Esophagus squamous epithelium (tissue), 5 donors: ENCODE data around the gene ASTN1. TPM values are rescaled to one million over a fixed set of nuclear protein-coding genes. Genes with fewer than 3 reads are reported as not detected.
A peak's percentile ranks its signal among the peaks of the same experiment; 100 is the strongest.

Source experiments
- DNase-seq: peaks from one replicate; lab custom pipeline; 2025; lab: John Stamatoyannopoulos, UW
- H3K27ac ChIP-seq, 4 donors: fragments of 200-600 bp; sonication (generic); one replicate each; pipeline ENCODE4 v1.5.1; 2016 to 2019; ENCODE audit warnings: mild to moderate bottlenecking in 1 of 4
- H3K27me3 ChIP-seq, 4 donors: fragments of 200-600 bp; sonication (generic); 1 replicate in 3 of 4; 2 replicates in 1 of 4; pipeline versions ENCODE4 v1.5.1 to v1.6.0; 2017 to 2021; ENCODE audit warnings: antibody characterized with exemption in 1 of 4
- H3K36me3 ChIP-seq, 3 donors: fragments of 200-600 bp; sonication (generic); one replicate each; pipeline ENCODE4 v1.5.1; 2016 to 2019
- H3K4me1 ChIP-seq, 3 donors: fragments of 200-600 bp; sonication (generic); one replicate each; pipeline ENCODE4 v1.5.1; 2017 to 2019
- H3K4me3 ChIP-seq, 4 donors: fragments of 200-600 bp; sonication (generic); 1 replicate in 3 of 4; 2 replicates in 1 of 4; pipeline ENCODE4 v1.5.1; 2016 to 2019; ENCODE audit warnings: mild to moderate bottlenecking in 2 of 4, moderate library complexity in 1 of 4
- H3K9me3 ChIP-seq, 3 donors: fragments of 200-600 bp; sonication (generic); one replicate each; pipeline ENCODE4 v1.5.1; 2016 to 2019
- POLR2A ChIP-seq, 4 donors: fragments of 450-650 bp; IDR thresholded peaks; one replicate each; pipeline ENCODE4 v1.6.1; 2017; ENCODE audit warnings: antibody characterized with exemption in 4 of 4, mild to moderate bottlenecking in 4 of 4, moderate library complexity in 3 of 4
- WGBS, 2 donors: methylation state at CpG; one replicate each; pipeline ENCODE4 v1.1.5; 2018; 5-methylcytosine and 5-hydroxymethylcytosine counted together
- intact Hi-C: fragments of 100-400 bp; cut with DNase I; formaldehyde crosslinking; loops from one replicate; pipeline ENCODE4 v1.15.0; 2022
- total RNA-seq, 4 donors: library from RNA; depleted of rRNA; stranded (reverse); fragments of >200 nt; gene quantifications; one replicate each; pipeline ENCODE4 v1.1.0, GENCODE V29; 2016
- TF ChIP-seq, protein P1 (sequence below), 6 experiments: fragments of 450-650 bp in 4 of 6; fragments of 200-600 bp in 2 of 6; sonication (generic) in 2 of 6; IDR thresholded peaks; one replicate each; pipeline ENCODE4 v1.5.1; 2016 to 2019; ENCODE audit warnings: antibody characterized with exemption in 6 of 6, mild to moderate bottlenecking in 4 of 6, moderate library complexity in 4 of 6
- donor health status: DM: yes; HTN: yes; CAD: no.

The ASTN1 gene
- total RNA-seq, 4 donors from 2014 or later, result under 0.01 TPM; not detected in 3

DNA sequence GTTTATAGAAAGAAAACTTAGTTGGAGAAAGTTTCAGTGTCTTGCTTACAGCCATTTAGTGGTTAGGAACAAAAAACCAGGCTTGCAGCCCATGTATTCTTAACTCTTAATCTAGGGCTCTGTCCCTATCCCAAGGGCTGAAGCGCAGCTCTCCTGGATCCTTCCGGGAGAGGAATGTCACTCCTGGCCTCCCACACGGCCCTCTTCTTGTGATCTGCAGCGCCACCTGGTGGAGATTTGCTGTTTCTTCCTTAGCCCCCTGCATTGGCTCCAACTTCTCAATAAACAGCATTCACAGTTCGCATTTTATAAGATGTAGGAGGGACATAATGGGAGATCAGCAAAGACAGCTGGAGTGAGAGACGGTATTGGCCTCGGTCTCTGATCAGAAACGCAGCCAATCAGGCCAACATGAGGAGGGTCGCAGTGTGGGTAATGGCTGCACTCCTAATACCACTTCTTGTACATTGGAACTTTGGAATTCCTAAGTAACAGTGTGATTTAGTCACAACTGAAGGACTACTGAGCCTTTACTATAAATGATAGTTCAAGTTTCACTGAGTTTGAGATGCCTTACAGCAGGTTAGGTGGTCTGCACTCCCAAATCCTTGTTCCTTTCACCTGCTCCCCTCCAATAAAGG is 283.4 kb downstream of the ASTN1 start:
- no peak overlapping the region for H3K27ac ChIP-seq

DNA sequence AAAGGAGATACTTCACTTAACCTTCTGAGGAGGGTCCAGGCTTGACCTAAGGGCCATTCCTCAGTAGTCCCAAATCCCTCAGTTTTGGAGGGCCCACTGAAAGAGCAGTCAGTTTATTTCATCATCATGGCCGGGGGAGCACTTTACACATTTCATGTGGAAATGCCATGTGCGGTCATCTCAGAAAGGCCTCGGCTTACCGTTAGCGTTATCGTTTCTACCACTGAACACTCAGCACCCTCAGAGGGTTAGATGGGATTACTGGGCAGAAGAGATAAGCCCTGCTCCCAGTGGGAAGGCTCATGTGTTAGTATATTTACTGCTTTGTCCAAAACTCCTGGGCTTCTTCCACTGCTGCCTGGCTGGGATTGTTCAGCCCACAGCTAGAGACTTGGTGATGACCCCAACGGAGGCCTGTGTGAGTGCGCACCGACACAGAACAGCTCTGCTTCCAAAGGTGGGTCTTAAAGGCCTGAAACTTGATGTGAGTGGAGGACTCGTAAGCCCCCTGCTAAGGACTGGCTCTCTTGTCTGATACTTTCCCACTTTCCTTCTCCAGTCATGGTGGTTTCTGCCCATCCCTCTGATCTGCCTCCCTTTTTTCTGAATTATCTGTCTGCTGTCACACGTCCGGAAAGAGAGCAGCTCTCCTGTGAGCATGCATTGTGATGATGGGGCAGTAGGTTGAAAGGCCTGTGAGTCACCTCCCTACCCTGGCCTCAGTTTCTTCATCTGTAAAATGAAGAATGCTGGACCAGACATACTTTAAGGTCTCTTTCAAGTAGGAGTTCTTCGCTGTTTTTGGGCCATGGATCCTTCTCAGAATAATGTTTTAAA is 284.5 kb downstream of the ASTN1 start:
- TF ChIP-seq, protein P1, sequence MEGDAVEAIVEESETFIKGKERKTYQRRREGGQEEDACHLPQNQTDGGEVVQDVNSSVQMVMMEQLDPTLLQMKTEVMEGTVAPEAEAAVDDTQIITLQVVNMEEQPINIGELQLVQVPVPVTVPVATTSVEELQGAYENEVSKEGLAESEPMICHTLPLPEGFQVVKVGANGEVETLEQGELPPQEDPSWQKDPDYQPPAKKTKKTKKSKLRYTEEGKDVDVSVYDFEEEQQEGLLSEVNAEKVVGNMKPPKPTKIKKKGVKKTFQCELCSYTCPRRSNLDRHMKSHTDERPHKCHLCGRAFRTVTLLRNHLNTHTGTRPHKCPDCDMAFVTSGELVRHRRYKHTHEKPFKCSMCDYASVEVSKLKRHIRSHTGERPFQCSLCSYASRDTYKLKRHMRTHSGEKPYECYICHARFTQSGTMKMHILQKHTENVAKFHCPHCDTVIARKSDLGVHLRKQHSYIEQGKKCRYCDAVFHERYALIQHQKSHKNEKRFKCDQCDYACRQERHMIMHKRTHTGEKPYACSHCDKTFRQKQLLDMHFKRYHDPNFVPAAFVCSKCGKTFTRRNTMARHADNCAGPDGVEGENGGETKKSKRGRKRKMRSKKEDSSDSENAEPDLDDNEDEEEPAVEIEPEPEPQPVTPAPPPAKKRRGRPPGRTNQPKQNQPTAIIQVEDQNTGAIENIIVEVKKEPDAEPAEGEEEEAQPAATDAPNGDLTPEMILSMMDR (IDR thresholded peaks at IDR 0.05), result no peak
- no peak for TF ChIP-seq POLR2A (IDR thresholded peaks at IDR 0.05)
- no peaks in the 10 kb centered on the region for H3K9me3 ChIP-seq
- no peak overlapping the region for H3K4me3 ChIP-seq
- H3K27ac ChIP-seq, result no peak overlapping the region
- no peak for DNase-seq
- H3K36me3 ChIP-seq, result no peaks in the 10 kb centered on the region
- intact Hi-C loops, result loop anchor here (5.0 kb wide), 1 partner anchor 323 kb away; no protein-coding TSS in a partner anchor
- H3K4me1 ChIP-seq, result no peaks in the 10 kb centered on the region
- 91 to 93% methylated on average over 9 to 13 of the region's 13 CpGs for WGBS, 2 donors
- no peaks in the 10 kb centered on the region for H3K27me3 ChIP-seq

More for the DNA sequence above, 283.4 kb downstream of the ASTN1 start:
- no peak for TF ChIP-seq POLR2A (IDR thresholded peaks at IDR 0.05)
- TF ChIP-seq, protein P1 (IDR thresholded peaks at IDR 0.05), result peak; percentile 46 to 73 (median 66)
- Histone ChIP-seq H3K4me1 (no peaks in the 10 kb centered on the region), H3K27me3 (no peaks in the 10 kb centered on the region), H3K36me3 (no peaks in the 10 kb centered on the region), H3K4me3 (no peak overlapping the region), H3K9me3 (no peaks in the 10 kb centered on the region)
- DNase-seq, result no peak
- intact Hi-C loops, result loop anchor here (5.0 kb wide), 1 partner anchor 324 kb away; no protein-coding TSS in a partner anchor
- 11 to 29% methylated on average over 6 to 9 of the region's 9 CpGs for WGBS, 2 donors

DNA sequence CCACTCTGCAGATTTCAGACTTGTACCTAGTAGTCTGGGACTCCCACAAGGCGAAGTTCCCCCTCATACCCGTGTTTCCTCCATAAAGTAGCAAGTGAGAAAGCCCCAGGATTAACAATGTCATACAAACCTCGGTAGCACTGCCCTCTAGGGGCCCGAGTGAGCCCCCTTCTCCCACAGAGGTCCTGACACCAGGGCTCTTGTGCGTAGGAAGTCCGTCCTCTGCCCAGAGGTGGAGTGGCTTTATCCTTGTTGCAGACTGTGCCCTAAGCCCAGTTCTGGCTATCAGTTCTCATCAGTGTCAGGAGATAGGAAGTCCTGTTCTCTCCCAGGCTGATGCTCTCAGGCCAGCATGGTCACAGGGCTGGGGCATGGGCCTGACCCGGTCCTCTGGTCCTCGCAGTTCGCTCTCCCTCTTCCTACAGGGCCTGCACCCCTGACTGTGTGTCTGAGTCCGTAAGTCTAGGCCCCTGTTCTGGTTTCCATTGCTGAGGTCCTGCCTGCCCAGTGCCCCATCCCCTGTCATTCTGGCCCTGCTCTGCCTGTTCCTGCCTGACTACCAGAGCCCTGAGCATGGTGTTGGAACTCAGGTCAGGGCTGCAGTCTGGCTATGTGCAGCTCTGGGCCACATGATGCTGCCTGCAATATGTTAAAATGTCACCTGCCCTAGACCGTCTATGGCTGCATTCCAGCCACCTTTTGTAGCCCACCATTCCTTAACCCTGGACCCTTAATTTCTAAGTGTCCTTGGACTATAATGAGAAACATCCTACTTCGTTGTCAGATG is 285.6 kb downstream of the ASTN1 start:
- H3K36me3 ChIP-seq, result no peaks in the 10 kb centered on the region
- H3K9me3 ChIP-seq, result no peaks in the 10 kb centered on the region
- no peak overlapping the region for H3K27ac ChIP-seq
- no peaks in the 10 kb centered on the region for H3K4me1 ChIP-seq
- intact Hi-C loops, result no loop called here
- WGBS, 2 donors, result 68 to 72% methylated on average over 4 to 12 of the region's 12 CpGs
- TF ChIP-seq, protein P1 (IDR thresholded peaks at IDR 0.05), result no peak
- no peak for TF ChIP-seq POLR2A (IDR thresholded peaks at IDR 0.05)
- no peaks in the 10 kb centered on the region for H3K27me3 ChIP-seq
- no peak overlapping the region for H3K4me3 ChIP-seq
- DNase-seq, result no peak

DNA sequence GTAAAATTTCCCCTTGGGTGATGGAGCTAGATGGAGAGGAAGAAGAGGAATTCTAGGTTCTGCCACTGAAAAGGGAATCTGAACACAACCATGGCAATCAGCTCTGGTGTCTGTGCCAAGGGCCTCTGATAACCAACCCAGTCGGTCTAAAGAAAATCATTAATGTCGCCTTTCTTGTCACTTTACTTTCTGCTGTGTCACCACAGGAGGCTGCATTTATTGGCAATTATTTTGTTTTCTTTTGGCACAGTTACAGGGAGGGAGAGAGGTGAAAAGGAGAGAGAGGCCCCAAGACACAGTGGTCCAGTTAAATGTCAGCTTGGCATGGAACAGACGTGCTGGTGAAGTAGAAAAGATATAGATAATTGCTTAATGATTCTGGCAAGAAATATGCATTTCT is 287.0 kb downstream of the ASTN1 start:
- Histone ChIP-seq H3K9me3 (no peaks in the 10 kb centered on the region), H3K27me3 (no peaks in the 10 kb centered on the region), H3K27ac (no peak overlapping the region), H3K4me3 (no peak overlapping the region), H3K4me1 (no peaks in the 10 kb centered on the region), H3K36me3 (no peaks in the 10 kb centered on the region)
- no peak for TF ChIP-seq POLR2A (IDR thresholded peaks at IDR 0.05)
- TF ChIP-seq, protein P1 (IDR thresholded peaks at IDR 0.05), result no peak
- WGBS, 2 donors, result 73 to 86% methylated on average over 3 of the region's 3 CpGs
- DNase-seq, result no peak
- intact Hi-C loops, result no loop called here
